Measurements from ENCODE around the gene COL27A1. TPM values are rescaled to one million over a fixed set of nuclear protein-coding genes. Genes with fewer than 3 reads are reported as not detected.

The COL27A1 gene
- total RNA-seq, 4 donors from 2014 or later: 1.0 to 5.7 (median 3.3) TPM

DNA sequence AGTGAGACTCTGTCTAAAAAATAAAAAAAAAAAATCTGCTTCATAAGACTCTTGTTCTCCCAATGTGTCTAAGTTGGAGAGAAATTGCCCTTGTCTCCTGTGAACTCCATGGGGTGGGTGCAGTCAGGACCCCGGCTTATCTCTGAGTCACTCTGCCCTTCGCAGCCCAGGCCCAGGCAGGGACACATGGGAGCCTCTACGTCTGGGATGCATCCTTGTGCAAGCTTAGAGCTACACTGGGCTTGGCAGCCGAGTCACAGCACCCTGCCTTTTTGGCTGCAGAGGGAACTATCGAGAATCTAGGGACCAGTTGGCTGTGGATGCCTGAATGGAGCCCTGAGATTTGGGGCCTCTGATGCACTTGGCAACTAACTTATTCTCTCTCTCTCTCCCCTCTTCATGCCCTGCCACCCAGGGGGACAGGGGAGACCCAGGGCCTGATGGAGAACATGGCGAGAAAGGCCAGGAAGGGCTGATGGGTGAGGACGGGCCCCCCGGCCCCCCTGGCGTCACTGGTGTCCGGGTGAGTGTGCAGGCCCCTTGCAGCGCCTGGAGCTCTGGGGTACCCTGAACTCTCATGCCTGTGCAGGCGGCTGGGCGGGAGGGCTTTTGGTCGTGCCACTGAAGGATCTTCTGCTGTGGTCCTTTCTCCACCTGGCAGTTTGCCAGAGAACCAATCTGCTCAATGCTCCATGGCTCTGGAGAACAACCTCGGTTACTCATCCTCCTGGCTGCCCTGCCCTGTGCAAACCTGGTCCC, 120.1 kb downstream of the COL27A1 start:
- Histone ChIP-seq H3K9me3 (no peaks in the 10 kb centered on the region), H3K27me3 (peaks cover 8% of the 10 kb centered on the region), H3K4me3 (no peak overlapping the region), H3K27ac (no peak overlapping the region), H3K36me3 (no peaks in the 10 kb centered on the region), H3K4me1 (no peaks in the 10 kb centered on the region)
- TF ChIP-seq, protein P1, sequence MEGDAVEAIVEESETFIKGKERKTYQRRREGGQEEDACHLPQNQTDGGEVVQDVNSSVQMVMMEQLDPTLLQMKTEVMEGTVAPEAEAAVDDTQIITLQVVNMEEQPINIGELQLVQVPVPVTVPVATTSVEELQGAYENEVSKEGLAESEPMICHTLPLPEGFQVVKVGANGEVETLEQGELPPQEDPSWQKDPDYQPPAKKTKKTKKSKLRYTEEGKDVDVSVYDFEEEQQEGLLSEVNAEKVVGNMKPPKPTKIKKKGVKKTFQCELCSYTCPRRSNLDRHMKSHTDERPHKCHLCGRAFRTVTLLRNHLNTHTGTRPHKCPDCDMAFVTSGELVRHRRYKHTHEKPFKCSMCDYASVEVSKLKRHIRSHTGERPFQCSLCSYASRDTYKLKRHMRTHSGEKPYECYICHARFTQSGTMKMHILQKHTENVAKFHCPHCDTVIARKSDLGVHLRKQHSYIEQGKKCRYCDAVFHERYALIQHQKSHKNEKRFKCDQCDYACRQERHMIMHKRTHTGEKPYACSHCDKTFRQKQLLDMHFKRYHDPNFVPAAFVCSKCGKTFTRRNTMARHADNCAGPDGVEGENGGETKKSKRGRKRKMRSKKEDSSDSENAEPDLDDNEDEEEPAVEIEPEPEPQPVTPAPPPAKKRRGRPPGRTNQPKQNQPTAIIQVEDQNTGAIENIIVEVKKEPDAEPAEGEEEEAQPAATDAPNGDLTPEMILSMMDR (IDR thresholded peaks at IDR 0.05): no peak
- no peak for TF ChIP-seq POLR2A (IDR thresholded peaks at IDR 0.05)
- TF ChIP-seq EP300 (IDR thresholded peaks at IDR 0.05): no peak
- no peak for TF ChIP-seq POLR2AphosphoS5 (IDR thresholded peaks at IDR 0.05)
- 79% methylated on average over 4 of the region's 15 CpGs; no CpG with 5 or more reads in 1 of the 2 donors for WGBS, 2 donors (ENCODE audit: low coverage in 1 of 2)
- ATAC-seq: no peak

DNA sequence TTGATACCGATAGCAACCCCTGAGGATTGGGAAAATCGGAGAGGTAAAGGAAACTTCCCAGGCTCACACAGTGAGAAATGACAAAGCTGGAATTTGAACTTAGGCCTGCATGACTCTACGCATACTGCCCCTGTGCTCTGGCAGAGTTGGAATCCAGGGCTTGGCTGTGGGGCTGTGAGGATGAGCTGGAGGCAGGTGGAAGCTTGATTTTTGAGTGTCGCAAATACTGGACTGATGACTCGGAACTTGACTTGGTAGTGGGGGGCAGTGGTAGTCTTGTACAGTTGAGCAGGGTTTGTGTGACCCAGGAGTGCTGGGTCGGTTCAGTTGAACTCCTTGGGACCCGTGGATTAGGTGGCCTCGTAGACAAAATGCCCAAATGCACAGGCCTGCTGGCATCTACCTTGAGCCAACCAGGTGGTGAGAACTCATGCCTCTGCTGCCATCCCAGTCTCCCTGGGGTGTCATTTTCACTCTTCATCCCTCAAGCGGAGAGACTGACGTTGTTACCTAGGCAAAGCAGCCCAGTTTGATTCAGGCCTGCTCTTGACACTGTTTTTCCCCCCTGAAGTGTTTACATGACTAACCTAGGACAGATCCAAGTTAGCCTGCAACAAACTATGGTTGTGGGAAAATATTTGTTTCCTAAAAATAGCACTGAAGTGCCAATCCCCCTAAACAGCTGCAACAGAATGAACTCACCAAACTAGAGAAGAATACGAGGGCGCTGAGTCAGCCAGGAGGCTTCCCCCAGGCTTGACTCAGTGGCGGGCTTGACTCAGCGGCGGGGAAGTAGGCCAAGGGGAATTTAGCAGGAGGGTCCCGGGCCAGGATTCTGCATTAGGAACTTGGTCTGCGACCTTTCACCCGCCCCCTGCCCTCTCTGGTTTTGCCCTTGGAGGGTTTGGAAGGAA, 121.8 kb downstream of the COL27A1 start:
- ATAC-seq: no peak
- no peaks in the 10 kb centered on the region for H3K27me3 ChIP-seq
- H3K4me1 ChIP-seq: no peaks in the 10 kb centered on the region
- no peak overlapping the region for H3K27ac ChIP-seq
- TF ChIP-seq POLR2AphosphoS5 (IDR thresholded peaks at IDR 0.05): no peak
- H3K9me3 ChIP-seq: no peaks in the 10 kb centered on the region
- H3K4me3 ChIP-seq: no peak overlapping the region
- 70 to 92% methylated on average over 10 to 15 of the region's 18 CpGs for WGBS, 2 donors (ENCODE audit: low coverage in 1 of 2)
- no peaks in the 10 kb centered on the region for H3K36me3 ChIP-seq

DNA sequence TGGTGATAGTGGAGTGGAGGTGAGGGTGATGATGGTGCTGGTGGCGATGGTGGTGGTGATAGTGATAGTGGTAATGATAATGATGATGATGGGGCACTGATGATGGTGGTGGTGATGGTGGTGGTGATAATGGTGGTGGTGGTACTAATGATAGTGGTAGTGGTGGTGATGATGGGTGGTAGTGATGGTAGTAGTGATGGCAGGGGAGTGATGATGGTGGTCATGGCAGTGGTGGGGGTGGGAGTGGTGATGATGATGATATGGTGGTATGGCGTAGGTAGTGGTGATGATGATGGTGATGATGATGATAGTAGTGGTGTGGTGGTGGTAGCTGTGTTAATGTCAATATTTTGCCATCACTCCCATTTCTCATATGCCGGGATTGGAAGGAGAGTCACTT, 123.0 kb downstream of the COL27A1 start:
- no peaks in the 10 kb centered on the region for H3K4me1 ChIP-seq
- no peaks in the 10 kb centered on the region for H3K36me3 ChIP-seq
- no peak overlapping the region for H3K4me3 ChIP-seq
- no peaks in the 10 kb centered on the region for H3K27me3 ChIP-seq
- TF ChIP-seq EP300 (IDR thresholded peaks at IDR 0.05) (no peak), POLR2AphosphoS5 (IDR thresholded peaks at IDR 0.05) (no peak), POLR2A (IDR thresholded peaks at IDR 0.05) (no peak)
- TF ChIP-seq, protein P1 (IDR thresholded peaks at IDR 0.05): no peak
- no peaks in the 10 kb centered on the region for H3K9me3 ChIP-seq
- WGBS, 2 donors (ENCODE audit: low coverage in 1 of 2): 72 to 90% methylated on average over 2 to 3 of the region's 3 CpGs
- no peak for ATAC-seq
- H3K27ac ChIP-seq: no peak overlapping the region

DNA sequence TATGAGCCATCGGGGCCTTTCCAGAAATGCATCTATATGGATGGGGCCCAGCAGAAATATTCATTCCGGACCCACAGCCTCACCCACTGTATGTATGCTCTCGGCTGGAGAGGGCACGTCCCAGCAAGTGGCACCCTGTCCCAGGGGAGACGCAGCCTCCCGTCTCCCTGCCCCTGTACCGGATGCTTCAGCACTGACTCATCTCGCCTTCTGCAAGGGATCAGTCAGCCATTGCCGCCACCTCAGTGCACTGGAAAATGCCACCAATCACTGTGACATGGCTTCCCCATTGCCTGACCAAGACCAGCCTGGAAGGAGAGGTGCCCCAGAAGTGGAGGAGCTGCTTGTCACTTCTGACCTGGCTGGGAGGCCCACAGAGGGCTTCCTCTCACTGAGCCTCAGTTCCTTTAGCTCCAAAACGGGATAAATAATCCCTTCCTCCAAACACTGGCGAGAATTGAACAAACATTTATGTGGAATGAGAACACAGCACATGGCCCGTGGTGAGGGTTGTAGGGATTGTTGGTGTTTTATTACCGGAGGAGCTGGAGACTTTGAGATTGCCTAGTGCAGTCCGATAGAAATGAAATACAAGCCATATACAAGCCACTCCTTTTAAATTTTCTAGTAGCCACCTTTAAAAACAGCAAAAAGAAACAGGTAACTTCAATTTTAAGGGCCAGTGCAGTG, 123.7 kb downstream of the COL27A1 start:
- ATAC-seq: no peak
- H3K27me3 ChIP-seq: no peaks in the 10 kb centered on the region
- TF ChIP-seq POLR2AphosphoS5 (IDR thresholded peaks at IDR 0.05): no peak
- no peak for TF ChIP-seq EP300 (IDR thresholded peaks at IDR 0.05)
- TF ChIP-seq, protein P1 (IDR thresholded peaks at IDR 0.05): no peak
- TF ChIP-seq POLR2A (IDR thresholded peaks at IDR 0.05): no peak
- no peak overlapping the region for H3K4me3 ChIP-seq
- no peaks in the 10 kb centered on the region for H3K4me1 ChIP-seq
- WGBS, 2 donors (ENCODE audit: low coverage in 1 of 2): 69 to 72% methylated on average over 7 to 10 of the region's 14 CpGs
- H3K36me3 ChIP-seq: no peaks in the 10 kb centered on the region
- H3K9me3 ChIP-seq: no peaks in the 10 kb centered on the region
- no peak overlapping the region for H3K27ac ChIP-seq

DNA sequence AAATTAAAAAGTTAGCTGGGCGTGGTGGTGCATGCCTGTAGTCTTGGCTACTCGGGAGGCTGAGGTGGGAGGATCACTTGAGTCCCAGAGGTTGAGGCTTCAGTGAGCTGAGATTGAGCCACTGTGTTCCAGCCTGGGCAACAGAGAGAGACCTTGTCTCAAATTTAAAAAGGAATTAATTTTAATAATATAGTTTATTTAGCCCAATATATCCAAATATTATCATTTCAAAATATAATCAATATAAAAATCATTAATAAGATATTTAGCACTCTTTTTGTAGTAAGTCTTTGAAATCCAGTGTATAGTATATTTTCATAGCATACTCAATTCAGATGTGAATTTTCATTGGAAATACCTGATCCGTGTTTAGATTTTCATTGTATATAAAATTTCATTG, 124.4 kb downstream of the COL27A1 start:
- no peaks in the 10 kb centered on the region for H3K4me1 ChIP-seq
- H3K27me3 ChIP-seq: no peaks in the 10 kb centered on the region
- WGBS, 2 donors (ENCODE audit: low coverage in 1 of 2): 83 to 100% methylated on average over 2 to 3 of the region's 3 CpGs
- no peak for ATAC-seq
- H3K27ac ChIP-seq: no peak overlapping the region
- no peak overlapping the region for H3K4me3 ChIP-seq
- H3K9me3 ChIP-seq: no peaks in the 10 kb centered on the region
- TF ChIP-seq EP300 (IDR thresholded peaks at IDR 0.05): no peak
- TF ChIP-seq POLR2A (IDR thresholded peaks at IDR 0.05): no peak
- TF ChIP-seq, protein P1 (IDR thresholded peaks at IDR 0.05): no peak
- no peak for TF ChIP-seq POLR2AphosphoS5 (IDR thresholded peaks at IDR 0.05)
- H3K36me3 ChIP-seq: no peaks in the 10 kb centered on the region
